CD14-positive monocyte (primary cell): ENCODE results near the gene PLSCR3. TPM values are rescaled to one million over a fixed set of nuclear protein-coding genes. Genes with fewer than 3 reads are reported as not detected.

Experiments used
- DNase-seq, 3 donors: peaks; one replicate each; pipeline ENCODE4 v3.0.0-alpha.2; 2011 to 2022
- H2AFZ ChIP-seq: 2 replicates; pipeline ENCODE4 v1.6.0; 2012; ENCODE audit warnings: mild to moderate bottlenecking, low read depth, low read length, inconsistent platforms; ENCODE audit not compliant: insufficient read depth, poor library complexity, severe bottlenecking
- H3K27ac ChIP-seq, 2 donors: 1 replicate in 1 of 2; 2 replicates in 1 of 2; pipeline ENCODE4 v1.5.1; 2012 to 2013; ENCODE audit warnings: low read length in 2 of 2, control low read depth in 1 of 2, inconsistent platforms in 1 of 2, low read depth in 1 of 2, mild to moderate bottlenecking in 1 of 2
- H3K27me3 ChIP-seq, 2 donors: one replicate each; pipeline versions ENCODE4 v1.6.0 to v1.6.1; 2011 to 2013; ENCODE audit warnings: low read length in 2 of 2; ENCODE audit not compliant: control insufficient read depth in 2 of 2, insufficient read depth in 2 of 2
- H3K36me3 ChIP-seq, 2 donors: replicated peaks in 1 of 2; 1 replicate in 1 of 2; 2 replicates in 1 of 2; pipeline versions ENCODE4 v1.5.1 to v1.6.1; 2012 to 2013; ENCODE audit warnings: low read length in 2 of 2, control low read depth in 1 of 2, inconsistent platforms in 1 of 2, mild to moderate bottlenecking in 1 of 2; ENCODE audit not compliant: insufficient read depth in 2 of 2, control insufficient read depth in 1 of 2
- H3K4me1 ChIP-seq, 2 donors: 1 replicate in 1 of 2; 2 replicates in 1 of 2; pipeline versions ENCODE4 v1.5.1 to v1.6.1; 2012 to 2013; ENCODE audit warnings: low read length in 2 of 2, control low read depth in 1 of 2, inconsistent platforms in 1 of 2, mild to moderate bottlenecking in 1 of 2, moderate library complexity in 1 of 2; ENCODE audit not compliant: insufficient read depth in 2 of 2, control insufficient read depth in 1 of 2
- H3K4me2 ChIP-seq: replicated peaks from 2 replicates; pipeline ENCODE3; 2012; ENCODE audit warnings: low read length, moderate library complexity, mild to moderate bottlenecking; ENCODE audit not compliant: poor library complexity, severe bottlenecking; ENCODE audit errors: extremely low read depth
- H3K4me3 ChIP-seq, 3 experiments: fragments of 200-600 bp in 1 of 3; sonication (generic) in 1 of 3; replicated peaks in 1 of 3; 1 replicate in 2 of 3; 2 replicates in 1 of 3; pipeline ENCODE4 v1.5.1; 2011 to 2013; ENCODE audit warnings: low read length in 3 of 3, mild to moderate bottlenecking in 3 of 3, control low read depth in 2 of 3, low read depth in 2 of 3, inconsistent platforms in 1 of 3, moderate library complexity in 1 of 3
- H3K79me2 ChIP-seq: 2 replicates; pipeline ENCODE4 v1.6.0; 2012; ENCODE audit warnings: mild to moderate bottlenecking, control low read depth, inconsistent platforms, low read length, moderate library complexity; ENCODE audit not compliant: insufficient read depth
- H3K9ac ChIP-seq: 2 replicates; pipeline ENCODE4 v1.6.0; 2017; ENCODE audit warnings: low read length, mild to moderate bottlenecking; ENCODE audit not compliant: insufficient read depth, poor library complexity, severe bottlenecking
- H3K9me3 ChIP-seq, 2 donors: replicated peaks in 1 of 2; 1 replicate in 1 of 2; 2 replicates in 1 of 2; pipeline versions ENCODE4 v1.5.1 to v1.6.1; 2012 to 2013; ENCODE audit warnings: low read length in 2 of 2, control low read depth in 1 of 2; ENCODE audit not compliant: control insufficient read depth in 1 of 2, insufficient read depth in 1 of 2
- H4K20me1 ChIP-seq: 2 replicates; pipeline ENCODE4 v1.6.0; 2012; ENCODE audit warnings: mild to moderate bottlenecking, low read length, control low read depth, moderate library complexity; ENCODE audit not compliant: insufficient read depth
- H3K27ac Mint-ChIP-seq, 7 donors: one replicate each; pipeline ENCODE4 v1.8.0; 2020; ENCODE audit warnings: mild to moderate bottlenecking in 7 of 7, mixed read lengths in 7 of 7, moderate library complexity in 6 of 7, inconsistent platforms in 2 of 7
- H3K27me3 Mint-ChIP-seq, 3 donors: one replicate each; pipeline ENCODE4 v1.8.0; 2021 to 2022; ENCODE audit warnings: low read depth in 3 of 3, mild to moderate bottlenecking in 3 of 3, mixed read lengths in 3 of 3, moderate library complexity in 3 of 3, inconsistent platforms in 1 of 3
- H3K36me3 Mint-ChIP-seq, 2 donors: one replicate each; pipeline ENCODE4 v1.8.0; 2020; ENCODE audit warnings: mixed read lengths in 2 of 2, inconsistent platforms in 1 of 2, mild to moderate bottlenecking in 1 of 2
- H3K4me1 Mint-ChIP-seq: one replicate; pipeline ENCODE4 v1.8.0; 2020; ENCODE audit warnings: mild to moderate bottlenecking, mixed read lengths
- H3K4me3 Mint-ChIP-seq, 2 donors: one replicate each; pipeline ENCODE4 v1.8.0; 2020; ENCODE audit warnings: mild to moderate bottlenecking in 2 of 2, mixed read lengths in 2 of 2, moderate library complexity in 1 of 2
- H3K9me3 Mint-ChIP-seq, 7 donors: one replicate each; pipeline ENCODE4 v1.8.0; 2020 to 2022; ENCODE audit warnings: mixed read lengths in 7 of 7, mild to moderate bottlenecking in 6 of 7, moderate library complexity in 6 of 7, inconsistent platforms in 2 of 7
- WGBS: methylation state at CpG from one replicate; pipeline ENCODE4 v1.1.5; 2013; ENCODE audit warnings: missing lambda C conversion rate; ENCODE audit not compliant: insufficient coverage; 5-methylcytosine and 5-hydroxymethylcytosine counted together
- intact Hi-C, 2 donors: fragments of 100-400 bp; cut with micrococcal nuclease; formaldehyde crosslinking; loops; one replicate each; pipeline versions ENCODE4 v1.15.0 to v1.15.1; 2023
- polyA plus RNA-seq, 3 donors: library from polyadenylated mRNA; depleted of rRNA in 1 of 3; unstranded in 2 of 3; stranded (reverse) in 1 of 3; fragments of 300-500 nt in 2 of 3; fragments of >200 nt in 1 of 3; fragmentation: Illumina TruSeq in 2 of 3; gene quantifications; 1 replicate in 2 of 3; 2 replicates in 1 of 3; pipeline ENCODE4 v1.2.3, GENCODE V29; 2012 to 2021
- TF ChIP-seq, protein P1 (sequence below): fragments of 200-600 bp; IDR thresholded peaks from one replicate; pipeline ENCODE4 v1.8.0; 2022; ENCODE audit warnings: antibody characterized with exemption, mild to moderate bottlenecking

Gene PLSCR3
- polyA plus RNA-seq, 3 donors = 37.6 to 70.4 (median 45.7) TPM

DNA sequence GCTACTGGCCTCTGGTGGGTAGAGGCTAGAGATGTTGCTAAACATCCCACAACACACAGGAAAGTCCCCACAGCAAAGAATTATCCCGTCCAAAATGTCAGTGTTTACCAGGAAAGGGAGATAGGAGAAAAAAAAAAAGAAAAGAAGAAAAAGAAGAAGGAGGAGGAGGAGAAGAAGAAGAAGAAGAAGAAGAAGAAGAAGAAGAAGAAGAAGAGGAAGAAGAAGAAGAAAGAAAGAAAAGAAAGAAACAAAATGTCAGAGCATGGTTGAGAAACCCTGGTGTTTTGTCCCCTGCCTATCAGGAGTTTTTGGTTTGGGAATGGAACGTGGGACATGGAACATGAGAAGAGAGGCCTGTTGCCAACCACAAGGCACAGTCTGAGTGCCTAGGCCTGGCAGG is 36.9 kb downstream of the PLSCR3 start:
- Mint-ChIP-seq H3K27ac (no peak overlapping the region), H3K36me3 (no peaks in the 10 kb centered on the region), H3K4me3 (no peak overlapping the region)

DNA sequence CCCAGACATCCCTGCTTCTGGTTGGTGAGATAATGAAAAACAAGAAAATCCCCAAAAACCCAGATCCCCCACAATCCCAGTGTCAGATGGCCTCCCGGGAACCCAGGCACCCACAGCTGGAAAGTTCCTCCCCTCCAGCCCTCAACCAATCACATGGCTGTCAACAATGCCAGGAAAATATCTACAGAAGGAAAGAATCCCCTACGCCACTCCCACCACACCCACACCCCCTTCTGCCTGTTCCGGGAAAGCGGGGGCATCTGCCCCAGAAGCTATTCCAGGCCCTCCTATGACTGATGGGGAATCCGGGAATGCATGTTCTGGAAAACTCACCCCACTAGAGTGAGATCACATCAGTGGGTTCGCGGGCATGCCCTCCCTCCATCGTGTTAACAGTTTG is 37.6 kb downstream of the PLSCR3 start:
- TF ChIP-seq, protein P1, sequence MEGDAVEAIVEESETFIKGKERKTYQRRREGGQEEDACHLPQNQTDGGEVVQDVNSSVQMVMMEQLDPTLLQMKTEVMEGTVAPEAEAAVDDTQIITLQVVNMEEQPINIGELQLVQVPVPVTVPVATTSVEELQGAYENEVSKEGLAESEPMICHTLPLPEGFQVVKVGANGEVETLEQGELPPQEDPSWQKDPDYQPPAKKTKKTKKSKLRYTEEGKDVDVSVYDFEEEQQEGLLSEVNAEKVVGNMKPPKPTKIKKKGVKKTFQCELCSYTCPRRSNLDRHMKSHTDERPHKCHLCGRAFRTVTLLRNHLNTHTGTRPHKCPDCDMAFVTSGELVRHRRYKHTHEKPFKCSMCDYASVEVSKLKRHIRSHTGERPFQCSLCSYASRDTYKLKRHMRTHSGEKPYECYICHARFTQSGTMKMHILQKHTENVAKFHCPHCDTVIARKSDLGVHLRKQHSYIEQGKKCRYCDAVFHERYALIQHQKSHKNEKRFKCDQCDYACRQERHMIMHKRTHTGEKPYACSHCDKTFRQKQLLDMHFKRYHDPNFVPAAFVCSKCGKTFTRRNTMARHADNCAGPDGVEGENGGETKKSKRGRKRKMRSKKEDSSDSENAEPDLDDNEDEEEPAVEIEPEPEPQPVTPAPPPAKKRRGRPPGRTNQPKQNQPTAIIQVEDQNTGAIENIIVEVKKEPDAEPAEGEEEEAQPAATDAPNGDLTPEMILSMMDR = no peak
- WGBS = 83% methylated on average over 6 of the region's 8 CpGs
- peaks cover 23% of the 10 kb centered on the region for H3K4me1 Mint-ChIP-seq
- H3K36me3 Mint-ChIP-seq = no peaks in the 10 kb centered on the region
- Histone ChIP-seq H3K4me1 (peaks cover 14 to 31% of the 10 kb centered on the region in 2 donors), H4K20me1 (peaks cover 6% of the 10 kb centered on the region), H2AFZ (no peak overlapping the region), H3K9me3 (no peaks in the 10 kb centered on the region), H3K9ac (no peak overlapping the region), H3K4me3 (no peak overlapping the region), H3K36me3 (no peaks in the 10 kb centered on the region), H3K79me2 (no peaks in the 10 kb centered on the region), H3K4me2 (no peak overlapping the region), H3K27ac (no peak overlapping the region), H3K27me3 (no peaks in the 10 kb centered on the region)
- peaks cover 0 to 2% (median 0%) of the 10 kb centered on the region in 7 donors for H3K9me3 Mint-ChIP-seq
- intact Hi-C loops = loop anchor here in 1 of 2 donors (1.0 to 10.0 kb wide), 3 partner anchors 10 to 208 kb away; partner anchors contain the start of genes POLR2A, SENP3 and SLC35G6
- H3K27me3 Mint-ChIP-seq = peaks cover 3 to 12% (median 4%) of the 10 kb centered on the region in 3 donors
- H3K27ac Mint-ChIP-seq = no peak overlapping the region
- no peak for DNase-seq
- H3K4me3 Mint-ChIP-seq = peak overlapping the region in 1 of 2 donors; percentile 2

More for the DNA sequence above, 36.9 kb downstream of the PLSCR3 start:
- WGBS = 58% methylated on average over 1 of the region's 2 CpGs
- peaks cover 21% of the 10 kb centered on the region for H3K4me1 Mint-ChIP-seq
- intact Hi-C loops = loop anchor here in 1 of 2 donors (10.0 kb wide), 2 partner anchors 127 to 207 kb away; partner anchors contain the start of genes POLR2A, SENP3 and SLC35G6
- H3K4me1 ChIP-seq = peaks cover 12 to 28% of the 10 kb centered on the region in 2 donors
- peaks cover 3 to 12% (median 4%) of the 10 kb centered on the region in 3 donors for H3K27me3 Mint-ChIP-seq
- DNase-seq = no peak
- no peak overlapping the region for H2AFZ ChIP-seq
- no peaks in the 10 kb centered on the region for H3K27me3 ChIP-seq
- no peak overlapping the region for H3K27ac ChIP-seq
- TF ChIP-seq, protein P1 = no peak
- H3K9me3 Mint-ChIP-seq = peaks cover 0 to 2% (median 0%) of the 10 kb centered on the region in 7 donors
- H3K4me3 ChIP-seq = no peak overlapping the region
- no peaks in the 10 kb centered on the region for H3K9me3 ChIP-seq
- H3K4me2 ChIP-seq = no peak overlapping the region
- peaks cover 6% of the 10 kb centered on the region for H4K20me1 ChIP-seq
- no peaks in the 10 kb centered on the region for H3K79me2 ChIP-seq
- H3K9ac ChIP-seq = no peak overlapping the region
- H3K36me3 ChIP-seq = no peaks in the 10 kb centered on the region
